Lower leg skin (tissue), 4 donors: ENCODE results near the gene STEAP3. TPM values are rescaled to one million over a fixed set of nuclear protein-coding genes. Genes with fewer than 3 reads are reported as not detected.

ENCODE experiments used
- DNase-seq, 2 donors: peaks; one replicate each; pipeline ENCODE4 v3.0.0-alpha.2; 2019; ENCODE audit warnings: low spot score in 2 of 2
- H3K4me3 ChIP-seq: fragments of 200-600 bp; sonication (generic); 2 replicates; pipeline ENCODE4 v1.5.1; 2017; ENCODE audit warnings: mild to moderate bottlenecking, low read depth; ENCODE audit not compliant: poor library complexity, severe bottlenecking
- POLR2A ChIP-seq, 2 donors: fragments of 450-650 bp; IDR thresholded peaks; one replicate each; pipeline ENCODE4 v1.6.1; 2016 to 2017; ENCODE audit warnings: antibody characterized with exemption in 2 of 2, mild to moderate bottlenecking in 1 of 2, moderate library complexity in 1 of 2
- WGBS, 2 donors: methylation state at CpG; one replicate each; pipeline ENCODE4 v1.1.5; 2018; 5-methylcytosine and 5-hydroxymethylcytosine counted together
- intact Hi-C: fragments of 100-400 bp; cut with DNase I; formaldehyde crosslinking; loops from one replicate; pipeline ENCODE4 v1.15.0; 2023; ENCODE audit warnings: low total_unique reads
- total RNA-seq, 4 donors: library from RNA; depleted of rRNA; stranded (reverse); fragments of >200 nt; gene quantifications; one replicate each; pipeline ENCODE4 v1.1.0, GENCODE V29; 2016
- TF ChIP-seq, protein P1 (sequence below), 3 donors: fragments of 450-650 bp; IDR thresholded peaks; one replicate each; pipeline ENCODE4 v1.5.1; 2016; ENCODE audit warnings: antibody characterized with exemption in 3 of 3, mild to moderate bottlenecking in 3 of 3, moderate library complexity in 2 of 3

The STEAP3 gene
- total RNA-seq, 4 donors from 2014 or later: 16.7 to 25.1 (median 22.0) TPM

- H3K4me3 ChIP-seq: no peak overlapping the region
- WGBS, 2 donors: 48 to 52% methylated on average over 4 of the region's 4 CpGs
- intact Hi-C loops: no loop called here
- DNase-seq: no peak
- TF ChIP-seq POLR2A (IDR thresholded peaks at IDR 0.05): no peak
- TF ChIP-seq, protein P1, sequence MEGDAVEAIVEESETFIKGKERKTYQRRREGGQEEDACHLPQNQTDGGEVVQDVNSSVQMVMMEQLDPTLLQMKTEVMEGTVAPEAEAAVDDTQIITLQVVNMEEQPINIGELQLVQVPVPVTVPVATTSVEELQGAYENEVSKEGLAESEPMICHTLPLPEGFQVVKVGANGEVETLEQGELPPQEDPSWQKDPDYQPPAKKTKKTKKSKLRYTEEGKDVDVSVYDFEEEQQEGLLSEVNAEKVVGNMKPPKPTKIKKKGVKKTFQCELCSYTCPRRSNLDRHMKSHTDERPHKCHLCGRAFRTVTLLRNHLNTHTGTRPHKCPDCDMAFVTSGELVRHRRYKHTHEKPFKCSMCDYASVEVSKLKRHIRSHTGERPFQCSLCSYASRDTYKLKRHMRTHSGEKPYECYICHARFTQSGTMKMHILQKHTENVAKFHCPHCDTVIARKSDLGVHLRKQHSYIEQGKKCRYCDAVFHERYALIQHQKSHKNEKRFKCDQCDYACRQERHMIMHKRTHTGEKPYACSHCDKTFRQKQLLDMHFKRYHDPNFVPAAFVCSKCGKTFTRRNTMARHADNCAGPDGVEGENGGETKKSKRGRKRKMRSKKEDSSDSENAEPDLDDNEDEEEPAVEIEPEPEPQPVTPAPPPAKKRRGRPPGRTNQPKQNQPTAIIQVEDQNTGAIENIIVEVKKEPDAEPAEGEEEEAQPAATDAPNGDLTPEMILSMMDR (IDR thresholded peaks at IDR 0.05): no peak
These were observed 45.8 kb upstream of the STEAP3 start for GRCh38 chr2:119177838-119178190.

- WGBS, 2 donors: 72 to 90% methylated on average over 4 to 6 of the region's 6 CpGs
- intact Hi-C loops: no loop called here
- TF ChIP-seq, protein P1 (IDR thresholded peaks at IDR 0.05): no peak
- no peak for TF ChIP-seq POLR2A (IDR thresholded peaks at IDR 0.05)
- no peak for DNase-seq
- H3K4me3 ChIP-seq: no peak overlapping the region
These were observed 44.9 kb upstream of the STEAP3 start for GRCh38 chr2:119178776-119179175.

GRCh38 chr2:119179202-119179601 is 44.4 kb upstream of the STEAP3 start:
- no peak for DNase-seq
- intact Hi-C loops: no loop called here
- TF ChIP-seq POLR2A (IDR thresholded peaks at IDR 0.05): no peak
- TF ChIP-seq, protein P1 (IDR thresholded peaks at IDR 0.05): no peak
- no peak overlapping the region for H3K4me3 ChIP-seq
- WGBS, 2 donors: 35 to 53% methylated on average over 2 of the region's 2 CpGs

- DNase-seq: no peak
- WGBS, 2 donors: 72 to 83% methylated on average over 7 of the region's 7 CpGs
- H3K4me3 ChIP-seq: no peak overlapping the region
- TF ChIP-seq, protein P1 (IDR thresholded peaks at IDR 0.05): no peak
- TF ChIP-seq POLR2A (IDR thresholded peaks at IDR 0.05): no peak
- intact Hi-C loops: no loop called here
These were observed 43.6 kb upstream of the STEAP3 start for GRCh38 chr2:119179991-119180390.

GRCh38 chr2:119180892-119181291 is 42.7 kb upstream of the STEAP3 start:
- DNase-seq: no peak
- no peak overlapping the region for H3K4me3 ChIP-seq
- TF ChIP-seq, protein P1 (IDR thresholded peaks at IDR 0.05): no peak
- TF ChIP-seq POLR2A (IDR thresholded peaks at IDR 0.05): no peak
- intact Hi-C loops: no loop called here
- 77 to 78% methylated on average over 5 of the region's 5 CpGs for WGBS, 2 donors

DNA sequence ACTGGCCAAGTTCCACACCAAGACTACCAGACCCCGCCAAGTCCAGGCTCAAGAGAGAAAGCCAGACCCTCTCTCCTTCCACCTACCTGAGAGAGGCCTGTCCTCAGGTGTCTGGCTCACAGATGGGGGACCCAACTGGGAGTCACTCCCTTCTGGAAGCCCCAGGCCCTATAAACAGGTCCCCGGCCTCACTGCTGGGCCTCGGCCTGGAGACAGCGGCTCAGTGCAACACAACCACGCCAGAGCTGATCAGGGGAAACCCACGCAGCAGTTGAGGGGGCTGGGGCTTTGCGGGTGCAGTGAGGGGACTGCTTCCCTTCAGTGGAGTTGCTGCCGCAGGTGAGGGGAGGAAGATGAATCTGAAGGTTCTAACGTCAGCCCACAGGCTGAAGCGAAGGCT is 42.2 kb upstream of the STEAP3 start:
- H3K4me3 ChIP-seq: no peak overlapping the region
- WGBS, 2 donors: 79 to 88% methylated on average over 4 to 10 of the region's 10 CpGs
- TF ChIP-seq, protein P1 (IDR thresholded peaks at IDR 0.05): no peak
- intact Hi-C loops: no loop called here
- no peak for DNase-seq
